A549 treated with DMSO at 1 μM for 4 hours (cell line): ENCODE results near the gene TAF11L8. TPM values are rescaled to one million over a fixed set of nuclear protein-coding genes. Genes with fewer than 3 reads are reported as not detected.

Experiments
- total RNA-seq: library from RNA; stranded (reverse); fragments of 200-300 nt; extraction: Qiagen RNA extraction; gene quantifications from 5 replicates; pipeline ENCODE4 v1.2.3, GENCODE V29; 2022; ENCODE audit warnings: low read depth

The TAF11L8 gene
- not detected in 5 replicates for total RNA-seq

DNA sequence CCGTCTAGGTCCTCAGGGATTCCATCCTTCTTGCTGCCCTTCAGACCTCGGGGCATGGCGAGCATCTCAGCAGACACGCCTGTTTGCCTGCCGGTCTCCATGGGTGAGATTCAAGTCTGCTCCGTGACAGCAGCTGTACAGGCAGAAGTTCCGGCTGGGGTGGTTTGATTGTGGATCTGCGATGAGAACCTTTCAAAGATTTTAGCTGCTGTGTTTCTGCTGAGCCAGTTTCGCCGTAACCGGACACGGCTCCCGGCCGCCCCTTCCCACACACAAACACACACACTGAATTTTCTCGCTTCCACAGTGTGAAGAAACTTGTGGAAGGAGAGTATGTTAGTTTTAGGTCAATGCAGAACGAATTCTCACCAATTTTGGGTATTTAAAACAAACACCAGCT lies at the start of gene TAF11L8:
TAF11L8 (minus strand) TSS at position 101 of the 400 bp plus-strand sequence.

GRCh38 chr5:17634160-17634559 lies 43.4 kb upstream of the TAF11L8 start, which contains the start of gene TAF11L14:
Gene TAF11L14, plus strand, starts transcription at chr5:17634460.

GRCh38 chr5:17631788-17632187 lies 41.0 kb upstream of the TAF11L8 start, which contains the start of gene TAF11L13:
Gene TAF11L13, plus strand, starts transcription at chr5:17632088.

GRCh38 chr5:17610092-17610491 lies 19.3 kb upstream of the TAF11L8 start, which contains the start of gene TAF11L12:
Gene TAF11L12, plus strand, starts transcription at chr5:17610392.

GRCh38 chr5:17603880-17604279 lies 13.1 kb upstream of the TAF11L8 start, which contains the start of gene TAF11L11:
Gene TAF11L11, plus strand, starts transcription at chr5:17604183.

DNA sequence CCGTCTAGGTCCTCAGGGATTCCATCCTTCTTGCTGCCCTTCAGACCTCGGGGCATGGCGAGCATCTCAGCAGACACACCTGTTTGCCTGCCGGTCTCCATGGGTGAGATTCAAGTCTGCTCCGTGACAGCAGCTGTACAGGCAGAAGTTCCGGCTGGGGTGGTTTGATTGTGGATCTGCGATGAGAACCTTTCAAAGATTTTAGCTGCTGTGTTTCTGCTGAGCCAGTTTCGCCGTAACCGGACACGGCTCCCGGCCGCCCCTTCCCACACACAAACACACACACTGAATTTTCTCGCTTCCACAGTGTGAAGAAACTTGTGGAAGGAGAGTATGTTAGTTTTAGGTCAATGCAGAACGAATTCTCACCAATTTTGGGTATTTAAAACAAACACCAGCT lies 7.0 kb upstream of the TAF11L8 start, which contains the start of gene TAF11L10:
TAF11L10 (minus strand) TSS at position 101 of the 400 bp plus-strand sequence.

DNA sequence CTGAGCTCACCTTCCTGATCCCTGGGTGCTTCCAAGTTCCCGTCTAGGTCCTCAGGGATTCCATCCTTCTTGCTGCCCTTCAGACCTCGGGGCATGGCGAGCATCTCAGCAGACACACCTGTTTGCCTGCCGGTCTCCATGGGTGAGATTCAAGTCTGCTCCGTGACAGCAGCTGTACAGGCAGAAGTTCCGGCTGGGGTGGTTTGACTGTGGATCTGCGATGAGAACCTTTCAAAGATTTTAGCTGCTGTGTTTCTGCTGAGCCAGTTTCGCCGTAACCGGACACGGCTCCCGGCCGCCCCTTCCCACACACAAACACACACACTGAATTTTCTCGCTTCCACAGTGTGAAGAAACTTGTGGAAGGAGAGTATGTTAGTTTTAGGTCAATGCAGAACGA lies 3.5 kb upstream of the TAF11L8 start, which contains the start of gene TAF11L9:
TAF11L9 (minus strand) TSS at position 140 of the 400 bp plus-strand sequence.

DNA sequence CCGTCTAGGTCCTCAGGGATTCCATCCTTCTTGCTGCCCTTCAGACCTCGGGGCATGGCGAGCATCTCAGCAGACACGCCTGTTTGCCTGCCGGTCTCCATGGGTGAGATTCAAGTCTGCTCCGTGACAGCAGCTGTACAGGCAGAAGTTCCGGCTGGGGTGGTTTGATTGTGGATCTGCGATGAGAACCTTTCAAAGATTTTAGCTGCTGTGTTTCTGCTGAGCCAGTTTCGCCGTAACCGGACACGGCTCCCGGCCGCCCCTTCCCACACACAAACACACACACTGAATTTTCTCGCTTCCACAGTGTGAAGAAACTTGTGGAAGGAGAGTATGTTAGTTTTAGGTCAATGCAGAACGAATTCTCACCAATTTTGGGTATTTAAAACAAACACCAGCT lies 5.1 kb downstream of the TAF11L8 start, which contains the start of gene TAF11L7:
TAF11L7 (minus strand) TSS at position 101 of the 400 bp plus-strand sequence.

Other genes with a start within 250 kb of the TAF11L8 start
- gene TAF11L2, start 92.7 kb downstream of the TAF11L8 start, total RNA-seq: not detected in 5 replicates
- not detected in 5 replicates for gene TAF11L3, start 72.6 kb downstream of the TAF11L8 start, total RNA-seq
- not detected in 5 replicates for gene TAF11L4, start 69.2 kb downstream of the TAF11L8 start, total RNA-seq
- not detected in 5 replicates for gene TAF11L5, start 65.7 kb downstream of the TAF11L8 start, total RNA-seq
- not detected in 5 replicates for gene TAF11L6, start 62.3 kb downstream of the TAF11L8 start, total RNA-seq
- gene TAF11L7, start 5.2 kb downstream of the TAF11L8 start, total RNA-seq: not detected in 5 replicates
- gene TAF11L9, start 3.4 kb upstream of the TAF11L8 start, total RNA-seq: not detected in 5 replicates
- not detected in 5 replicates for gene TAF11L10, start 6.9 kb upstream of the TAF11L8 start, total RNA-seq
- gene TAF11L11, start 13.2 kb upstream of the TAF11L8 start, total RNA-seq: 0.15 to 0.32 TPM (median 0.29 TPM) in 5 replicates
- 0.09 to 0.24 TPM in 2 of 5 replicates, not detected in the others for gene TAF11L12, start 19.4 kb upstream of the TAF11L8 start, total RNA-seq
- not detected in 5 replicates for gene TAF11L13, start 41.1 kb upstream of the TAF11L8 start, total RNA-seq
- gene TAF11L14, start 43.5 kb upstream of the TAF11L8 start, total RNA-seq: not detected in 5 replicates